Activated effector memory CD4-positive, alpha-beta T cell treated with anti-CD3 and anti-CD28 coated beads, Interleukin-2, amount 50 U/mL, for 16 hours (primary cell): Measurements from ENCODE around the gene AKAP12.

Experiments
- DNase-seq: peaks from one replicate; pipeline ENCODE4 v3.0.0-alpha.2; 2020

The AKAP12 gene

GRCh38 chr6:151284012-151284411 is 44.2 kb downstream of the AKAP12 start:
- no peak for DNase-seq

GRCh38 chr6:151284548-151285017 is 44.8 kb downstream of the AKAP12 start:
- DNase-seq: no peak

GRCh38 chr6:151285122-151285521 is 45.4 kb downstream of the AKAP12 start:
- no peak for DNase-seq

- no peak for DNase-seq
These were observed 46.4 kb downstream of the AKAP12 start for GRCh38 chr6:151286214-151286613.

- DNase-seq: no peak
These were observed 49.1 kb downstream of the AKAP12 start for GRCh38 chr6:151288712-151289398.

GRCh38 chr6:151289399-151290007 is 49.7 kb downstream of the AKAP12 start:
- no peak for DNase-seq

- no peak for DNase-seq
These were observed 51.3 kb downstream of the AKAP12 start for GRCh38 chr6:151290877-151291721.

GRCh38 chr6:151291722-151292059 is 51.9 kb downstream of the AKAP12 start:
- no peak for DNase-seq

GRCh38 chr6:151292974-151293687 is 53.4 kb downstream of the AKAP12 start:
- DNase-seq: no peak

- no peak for DNase-seq
These were observed 53.9 kb downstream of the AKAP12 start for GRCh38 chr6:151293688-151294016.

GRCh38 chr6:151294561-151295101 is 54.9 kb downstream of the AKAP12 start:
- no peak for DNase-seq

- no peak for DNase-seq
These were observed 58.1 kb downstream of the AKAP12 start for GRCh38 chr6:151297886-151298285.

GRCh38 chr6:151299011-151299410 is 59.2 kb downstream of the AKAP12 start:
- no peak for DNase-seq

- no peak for DNase-seq
These were observed 60.7 kb downstream of the AKAP12 start for GRCh38 chr6:151300267-151300991.

GRCh38 chr6:151301547-151301946 is 61.8 kb downstream of the AKAP12 start:
- DNase-seq: no peak

- DNase-seq: no peak
These were observed 63.5 kb downstream of the AKAP12 start for GRCh38 chr6:151303231-151303630.

GRCh38 chr6:151306269-151306783 is 66.6 kb downstream of the AKAP12 start:
- no peak for DNase-seq

GRCh38 chr6:151307501-151307900 is 67.7 kb downstream of the AKAP12 start:
- DNase-seq: no peak

- DNase-seq: no peak
These were observed 69.9 kb downstream of the AKAP12 start for GRCh38 chr6:151309619-151310018.

- DNase-seq: no peak
These were observed 70.5 kb downstream of the AKAP12 start for GRCh38 chr6:151310279-151310678.

GRCh38 chr6:151310852-151311767 is 71.3 kb downstream of the AKAP12 start:
- no peak for DNase-seq
